Endothelial cell (in vitro differentiated cells): ENCODE measurements around the gene GPR135. TPM values are rescaled to one million over a fixed set of nuclear protein-coding genes. Genes with fewer than 3 reads are reported as not detected.
A peak's percentile ranks its signal among the peaks of the same experiment; 100 is the strongest.

Source experiments
- DNase-seq: peaks from one replicate; pipeline ENCODE4 v3.0.0; 2021; ENCODE audit warnings: low spot score
- H3K27ac Mint-ChIP-seq: one replicate; pipeline ENCODE4 v1.8.0; 2021; ENCODE audit warnings: mixed read lengths, inconsistent platforms; ENCODE audit not compliant: unreplicated experiment
- H3K27me3 Mint-ChIP-seq: one replicate; pipeline ENCODE4 v1.8.0; 2021; ENCODE audit warnings: mild to moderate bottlenecking, moderate library complexity, mixed read lengths, inconsistent platforms; ENCODE audit not compliant: unreplicated experiment
- H3K36me3 Mint-ChIP-seq: one replicate; pipeline ENCODE4 v1.8.0; 2021; ENCODE audit warnings: mild to moderate bottlenecking, low read depth, mixed read lengths, inconsistent platforms; ENCODE audit not compliant: unreplicated experiment
- H3K4me1 Mint-ChIP-seq: one replicate; pipeline ENCODE4 v1.8.0; 2021; ENCODE audit warnings: mild to moderate bottlenecking, mixed read lengths, inconsistent platforms; ENCODE audit not compliant: unreplicated experiment
- H3K4me3 Mint-ChIP-seq: one replicate; pipeline ENCODE4 v1.8.0; 2021; ENCODE audit warnings: mild to moderate bottlenecking, mixed read lengths, inconsistent platforms; ENCODE audit not compliant: unreplicated experiment
- H3K9me3 Mint-ChIP-seq: one replicate; pipeline ENCODE4 v1.8.0; 2021; ENCODE audit warnings: mixed read lengths, inconsistent platforms; ENCODE audit not compliant: unreplicated experiment
- total RNA-seq: library from RNA; stranded (reverse); fragmentation: NEBNext Ultra II Directional; extraction: Animal tissue kit (Norgen Biotek cat#: 25700); gene quantifications from one replicate; pipeline ENCODE4 v1.2.1, GENCODE V29; 2021; ENCODE audit not compliant: unreplicated experiment
- TF ChIP-seq, protein P1 (sequence below): fragments of 200-600 bp; sonication (generic); IDR thresholded peaks from one replicate; pipeline ENCODE4 v1.5.0; 2021; ENCODE audit warnings: antibody characterized with exemption; ENCODE audit not compliant: unreplicated experiment

GPR135 gene
- total RNA-seq, 1 donor from 2014 or later: 1.5 TPM

GRCh38 chr14:59490756-59491155, 25.6 kb upstream of the GPR135 start:
- no peak overlapping the region for H3K27ac Mint-ChIP-seq

GRCh38 chr14:59484639-59485175, 19.5 kb upstream of the GPR135 start:
- H3K27ac Mint-ChIP-seq: peak overlapping the region; percentile 96
- DNase-seq: no peak
- peaks cover 6% of the 10 kb centered on the region for H3K27me3 Mint-ChIP-seq
- H3K9me3 Mint-ChIP-seq: no peaks in the 10 kb centered on the region
- TF ChIP-seq, protein P1, sequence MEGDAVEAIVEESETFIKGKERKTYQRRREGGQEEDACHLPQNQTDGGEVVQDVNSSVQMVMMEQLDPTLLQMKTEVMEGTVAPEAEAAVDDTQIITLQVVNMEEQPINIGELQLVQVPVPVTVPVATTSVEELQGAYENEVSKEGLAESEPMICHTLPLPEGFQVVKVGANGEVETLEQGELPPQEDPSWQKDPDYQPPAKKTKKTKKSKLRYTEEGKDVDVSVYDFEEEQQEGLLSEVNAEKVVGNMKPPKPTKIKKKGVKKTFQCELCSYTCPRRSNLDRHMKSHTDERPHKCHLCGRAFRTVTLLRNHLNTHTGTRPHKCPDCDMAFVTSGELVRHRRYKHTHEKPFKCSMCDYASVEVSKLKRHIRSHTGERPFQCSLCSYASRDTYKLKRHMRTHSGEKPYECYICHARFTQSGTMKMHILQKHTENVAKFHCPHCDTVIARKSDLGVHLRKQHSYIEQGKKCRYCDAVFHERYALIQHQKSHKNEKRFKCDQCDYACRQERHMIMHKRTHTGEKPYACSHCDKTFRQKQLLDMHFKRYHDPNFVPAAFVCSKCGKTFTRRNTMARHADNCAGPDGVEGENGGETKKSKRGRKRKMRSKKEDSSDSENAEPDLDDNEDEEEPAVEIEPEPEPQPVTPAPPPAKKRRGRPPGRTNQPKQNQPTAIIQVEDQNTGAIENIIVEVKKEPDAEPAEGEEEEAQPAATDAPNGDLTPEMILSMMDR: no peak
- H3K4me3 Mint-ChIP-seq: peak overlapping the region; percentile 97
- peaks cover 8% of the 10 kb centered on the region for H3K36me3 Mint-ChIP-seq
- H3K4me1 Mint-ChIP-seq: peaks cover 24% of the 10 kb centered on the region

More at GRCh38 chr14:59490756-59491155, 25.6 kb upstream of the GPR135 start:
- no peaks in the 10 kb centered on the region for H3K9me3 Mint-ChIP-seq
- no peaks in the 10 kb centered on the region for H3K4me1 Mint-ChIP-seq
- H3K36me3 Mint-ChIP-seq: peaks cover 26% of the 10 kb centered on the region
- H3K27me3 Mint-ChIP-seq: peaks cover 1% of the 10 kb centered on the region
- DNase-seq: no peak
- no peak overlapping the region for H3K4me3 Mint-ChIP-seq
- TF ChIP-seq, protein P1: no peak

DNA sequence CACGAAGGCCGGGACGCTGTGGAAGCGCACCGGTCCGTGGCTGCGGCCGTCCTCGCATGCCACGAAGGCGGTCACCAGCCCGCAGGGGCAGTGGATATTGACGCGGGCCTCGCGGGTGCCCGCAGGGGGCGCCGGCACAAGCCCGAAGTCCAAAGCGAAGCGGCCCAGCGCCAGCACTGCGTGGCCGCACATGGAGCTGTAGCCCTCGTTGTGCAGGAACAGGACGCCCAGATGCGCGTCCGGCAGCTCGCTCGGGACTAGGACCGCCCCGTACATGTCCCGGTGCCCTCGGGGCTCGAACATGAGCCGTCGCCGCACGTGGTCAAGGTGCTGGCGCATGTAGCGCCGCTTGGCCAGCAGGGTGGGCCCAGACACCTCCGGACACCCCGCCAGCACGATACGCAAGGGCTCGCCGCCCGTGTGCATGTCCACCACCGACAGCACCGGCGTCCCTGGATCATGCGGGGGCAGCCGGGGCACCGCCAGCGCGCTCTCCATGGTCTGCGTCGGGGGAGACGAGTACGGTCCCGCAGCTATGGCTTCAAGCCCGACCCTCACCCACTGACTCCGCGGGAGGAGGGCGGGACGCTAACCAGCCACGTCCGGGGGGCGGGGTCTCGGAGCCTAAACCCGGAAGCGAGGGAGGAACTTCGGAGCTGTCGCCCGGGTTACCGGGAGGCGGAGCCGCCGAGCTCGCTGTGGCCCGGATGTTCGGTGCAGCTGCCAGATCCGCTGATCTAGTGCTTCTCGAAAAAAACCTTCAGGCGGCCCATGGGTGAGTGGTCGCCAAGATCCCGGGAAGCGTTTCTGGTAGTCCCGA, 18.8 kb upstream of the GPR135 start, which contains the start of the genes JKAMP and L3HYPDH:
Gene JKAMP, plus strand, starts transcription at position 699 of the 820 bp plus-strand sequence. Its CDS starts 73 bp downstream, at position 772.
Gene L3HYPDH, minus strand, starts transcription at position 590 of the 820 bp plus-strand sequence. Its CDS starts 92 bp downstream, at position 498.
- no peaks in the 10 kb centered on the region for H3K9me3 Mint-ChIP-seq
- H3K27me3 Mint-ChIP-seq: peaks cover 6% of the 10 kb centered on the region
- peak within 1 kb of the TSS; percentile 96 for H3K27ac Mint-ChIP-seq
- DNase-seq: peak; percentile 99
- peaks cover 1% of the 10 kb centered on the region for H3K36me3 Mint-ChIP-seq
- peaks cover 24% of the 10 kb centered on the region for H3K4me1 Mint-ChIP-seq
- TF ChIP-seq, protein P1: peak; percentile 78
- peak within 1 kb of the TSS; percentile 97 for H3K4me3 Mint-ChIP-seq

GRCh38 chr14:59483363-59483762, 18.2 kb upstream of the GPR135 start:
- peaks cover 6% of the 10 kb centered on the region for H3K27me3 Mint-ChIP-seq
- peaks cover 24% of the 10 kb centered on the region for H3K4me1 Mint-ChIP-seq
- TF ChIP-seq, protein P1: no peak
- peak overlapping the region; percentile 91 for H3K27ac Mint-ChIP-seq
- H3K4me3 Mint-ChIP-seq: peak overlapping the region; percentile 95
- DNase-seq: no peak
- no peaks in the 10 kb centered on the region for H3K36me3 Mint-ChIP-seq
- no peaks in the 10 kb centered on the region for H3K9me3 Mint-ChIP-seq
